B cell (primary cell): Measurements from ENCODE around the gene SHB.

Source experiments
- CTCF ChIP-seq: fragments of 200-600 bp; IDR thresholded peaks from one replicate; pipeline ENCODE4 v1.8.0; 2022; ENCODE audit warnings: antibody characterized with exemption, mild to moderate bottlenecking
- EZH2 ChIP-seq: IDR thresholded peaks from 2 replicates; pipeline ENCODE4 v1.6.1; 2012; ENCODE audit warnings: borderline replicate concordance, low read depth, mild to moderate bottlenecking, moderate library complexity, low read length; ENCODE audit not compliant: insufficient read depth, poor library complexity, severe bottlenecking

DNA sequence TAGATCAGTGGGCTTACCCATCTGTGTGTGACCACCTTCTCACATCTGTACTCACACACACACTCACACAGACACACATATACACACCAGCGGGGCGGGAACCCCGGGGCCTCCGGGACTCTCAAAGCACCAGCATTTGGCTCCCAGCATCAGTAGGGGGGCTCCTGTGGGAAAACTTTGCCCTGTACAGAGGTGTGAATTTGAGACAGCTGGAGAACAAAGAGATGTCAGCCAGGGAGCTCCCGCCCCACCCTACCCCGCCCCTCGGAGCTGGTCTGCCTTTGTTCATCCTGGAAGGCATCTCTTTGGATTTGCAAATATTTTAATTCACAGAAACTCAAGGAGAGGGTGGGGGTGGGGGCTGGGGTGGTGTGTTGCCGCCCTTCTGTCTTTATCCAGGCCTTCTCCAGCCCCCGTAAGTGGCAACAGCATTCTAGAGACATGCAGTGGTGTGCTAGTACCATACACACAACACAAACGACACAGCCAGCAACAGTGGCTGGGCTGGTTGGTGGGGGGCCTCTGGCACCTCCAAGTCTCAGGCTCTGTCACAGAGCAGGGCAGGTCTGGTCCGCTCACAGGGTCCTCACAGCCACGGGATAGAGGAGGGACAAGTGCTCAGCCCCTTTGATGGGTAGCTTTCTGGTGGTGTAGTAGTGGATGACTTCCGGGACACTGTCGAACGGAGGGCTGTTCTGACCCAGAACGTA lies 149.6 kb downstream of the SHB start:
- TF ChIP-seq CTCF: no peak
- TF ChIP-seq EZH2: no peak
